ENCODE results near the gene LPXN.

Gene LPXN
- total RNA-seq: 89.4 to 340 (median 216) reads per million in 9 experiments

DNA sequence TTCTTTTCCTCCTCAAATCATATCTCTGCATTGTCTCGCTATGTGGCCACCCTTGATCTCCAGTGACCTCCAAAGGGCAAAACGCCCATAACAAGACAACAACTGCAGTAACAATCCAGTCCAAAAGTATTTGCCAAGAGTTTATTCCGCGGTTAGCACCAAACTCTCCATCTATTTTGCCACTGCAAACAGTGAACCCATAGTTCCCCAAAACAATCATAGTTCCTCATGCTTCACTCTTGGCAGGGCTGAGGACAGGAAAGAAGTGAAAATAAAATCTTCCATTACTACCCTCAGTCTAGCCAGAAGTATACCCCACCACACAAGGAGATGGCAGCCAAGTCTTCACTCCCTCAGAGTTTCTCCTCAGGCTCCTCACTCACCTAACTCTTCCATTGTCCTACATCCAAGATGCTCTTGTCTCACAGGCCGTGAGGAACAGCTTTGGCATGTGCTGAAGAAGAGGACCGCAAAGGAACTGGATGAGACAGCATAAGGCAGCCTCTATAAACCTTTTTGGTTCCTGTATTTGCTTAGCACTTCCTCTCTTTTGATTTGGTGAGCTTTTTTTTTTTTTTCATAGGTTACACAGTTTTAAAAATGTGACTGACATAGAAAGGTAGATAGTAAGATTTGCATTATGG lies at the start of gene LPXN:
LPXN (minus strand) TSS at position 480 of the 644 bp plus-strand sequence; CDS start at position 396, 84 bp downstream.
- Mint-ChIP-seq H3K4me1 (ENCODE audit: low read depth in 2 of 2) (peaks cover 50 to 59% of the 10 kb centered on the region in 2 donors), H3K4me3 (peak within 1 kb of the TSS; percentile 90 to 92), H3K9me3 (no peaks in the 10 kb centered on the region), H3K27me3 (no peaks in the 10 kb centered on the region), H3K27ac (peak within 1 kb of the TSS; percentile 100), H3K36me3 (ENCODE audit: insufficient read depth) (peaks cover 68% of the 10 kb centered on the region)
- peak; percentile 27 to 61 (median 42) for DNase-seq
- no peak for ATAC-seq (replicated peaks)

DNA sequence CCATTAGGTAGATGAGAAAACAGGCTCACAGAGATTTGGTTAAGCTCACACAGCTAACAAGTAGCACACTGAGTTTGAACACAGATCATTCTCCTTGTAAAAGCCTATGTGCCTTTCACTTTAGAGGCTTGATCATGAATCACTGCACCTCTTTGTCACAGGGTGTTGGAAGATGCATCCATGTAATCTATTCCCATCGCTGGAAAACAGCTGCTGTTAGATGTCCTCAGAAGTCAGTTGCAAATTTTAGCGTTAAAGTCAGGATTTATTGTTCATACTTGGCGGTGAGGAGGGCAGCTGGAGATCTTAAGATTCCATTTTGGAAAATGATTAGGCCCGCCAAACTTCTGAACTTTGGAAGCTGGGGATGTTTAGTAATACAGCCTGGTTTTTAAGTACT lies 49.4 kb upstream of the LPXN start:
- ATAC-seq (replicated peaks) (no peak), DNase-seq (no peak)
- Mint-ChIP-seq H3K4me3 (no peak overlapping the region), H3K36me3 (ENCODE audit: insufficient read depth) (peaks cover 24% of the 10 kb centered on the region), H3K27ac (no peak overlapping the region), H3K4me1 (ENCODE audit: low read depth in 2 of 2) (no peaks in the 10 kb centered on the region), H3K27me3 (no peaks in the 10 kb centered on the region), H3K9me3 (no peaks in the 10 kb centered on the region)

DNA sequence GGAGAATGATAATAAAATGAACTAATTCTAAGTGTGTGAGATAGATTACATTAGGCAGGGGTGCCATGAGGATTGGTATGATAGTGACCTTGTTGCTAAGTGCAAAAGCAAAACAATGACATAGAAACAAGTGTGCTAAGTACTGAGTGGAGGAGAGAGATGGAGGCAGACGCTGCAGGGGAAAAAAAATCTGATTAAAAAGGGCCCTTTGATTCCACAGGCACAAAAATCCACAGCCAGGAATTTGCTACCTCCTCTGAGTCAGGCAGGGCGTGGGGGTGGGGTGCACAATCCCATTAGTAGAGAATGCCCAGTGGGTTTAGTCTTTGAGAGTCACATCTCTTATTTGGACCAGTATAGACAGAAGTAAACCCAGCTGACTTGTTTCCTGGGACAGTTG lies 46.7 kb upstream of the LPXN start, which contains the start of gene CNTF:
CNTF (plus strand) TSS at position 322 of the 400 bp plus-strand sequence. CDS start 88 bp downstream, outside the sequence.
- Mint-ChIP-seq H3K36me3 (ENCODE audit: insufficient read depth) (peaks cover 52% of the 10 kb centered on the region), H3K4me3 (no peak within 1 kb of the TSS), H3K27ac (peak within 1 kb of the TSS in 1 of 2 donors; percentile 50), H3K27me3 (no peaks in the 10 kb centered on the region), H3K4me1 (ENCODE audit: low read depth in 2 of 2) (no peaks in the 10 kb centered on the region), H3K9me3 (no peaks in the 10 kb centered on the region)
- DNase-seq (no peak), ATAC-seq (replicated peaks) (no peak)

DNA sequence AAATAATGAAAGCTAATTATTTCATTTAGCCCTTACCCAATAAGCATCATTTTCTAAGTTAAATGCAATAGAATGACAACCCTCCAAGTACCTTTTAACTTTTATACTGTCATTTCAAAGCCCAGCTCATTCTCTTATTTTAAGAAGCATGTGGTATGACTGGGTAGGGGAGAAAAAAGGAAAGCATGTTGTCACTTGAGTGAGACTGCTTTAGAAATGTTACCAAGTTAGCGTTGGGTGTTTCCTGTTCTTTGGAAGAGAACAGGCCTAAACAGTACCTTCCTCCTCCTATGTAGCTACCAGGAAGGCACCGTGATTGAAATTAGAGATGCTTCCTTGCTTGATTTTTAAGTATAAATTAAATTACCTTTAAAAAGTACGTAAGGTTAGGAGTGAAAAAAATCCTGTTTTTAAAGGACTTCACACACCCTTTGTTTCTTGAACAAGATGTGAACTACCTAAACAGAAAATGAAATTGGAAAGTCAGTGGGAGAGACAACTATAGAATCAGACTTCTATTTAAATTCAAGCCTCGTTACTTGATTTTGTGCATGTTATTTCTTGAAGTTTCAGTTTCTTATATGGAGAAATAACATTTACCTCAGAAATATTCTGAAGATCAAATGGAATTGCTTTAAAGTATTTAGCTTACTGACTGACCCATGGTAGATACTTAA lies 46.1 kb upstream of the LPXN start:
- H3K36me3 Mint-ChIP-seq (ENCODE audit: insufficient read depth): peaks cover 58% of the 10 kb centered on the region
- no peaks in the 10 kb centered on the region for H3K4me1 Mint-ChIP-seq (ENCODE audit: low read depth in 2 of 2)
- DNase-seq (no peak), ATAC-seq (replicated peaks) (no peak)
- H3K27me3 Mint-ChIP-seq: no peaks in the 10 kb centered on the region
- H3K9me3 Mint-ChIP-seq: no peaks in the 10 kb centered on the region
- peak overlapping the region in 1 of 2 donors; percentile 50 for H3K27ac Mint-ChIP-seq
- H3K4me3 Mint-ChIP-seq: no peak overlapping the region

DNA sequence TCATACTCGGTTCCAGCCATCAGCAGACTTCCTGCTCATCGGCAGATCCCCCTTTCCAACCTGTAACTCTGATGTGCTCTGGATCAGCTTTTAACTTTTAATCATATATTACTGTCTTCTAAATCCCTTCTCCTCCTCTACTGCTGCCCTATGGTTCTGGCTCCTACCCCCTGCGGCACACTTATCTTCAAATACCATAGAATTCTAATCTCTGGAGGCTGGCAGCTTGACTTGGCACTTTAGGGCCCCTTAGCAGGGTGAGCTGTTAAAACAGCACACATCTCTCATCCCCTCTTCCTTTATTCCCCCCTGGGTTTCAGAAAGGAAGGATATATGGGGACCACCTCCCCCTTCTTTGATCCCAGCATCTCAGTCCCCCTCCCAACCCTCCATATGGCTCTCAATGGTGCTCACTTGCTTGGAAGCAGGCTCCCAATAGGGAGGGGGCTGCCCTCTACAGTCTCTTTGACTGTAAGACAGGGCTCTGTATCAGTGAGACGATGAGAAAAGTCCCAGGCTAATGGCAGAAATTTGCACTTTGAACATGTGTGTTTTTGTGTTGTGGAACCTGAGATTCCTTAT lies 42.4 kb upstream of the LPXN start:
- DNase-seq (no peak), ATAC-seq (replicated peaks) (peak; percentile 48)
- Mint-ChIP-seq H3K4me1 (ENCODE audit: low read depth in 2 of 2) (no peaks in the 10 kb centered on the region), H3K27me3 (no peaks in the 10 kb centered on the region), H3K9me3 (no peaks in the 10 kb centered on the region), H3K27ac (peak overlapping the region; percentile 42 to 62), H3K4me3 (no peak overlapping the region), H3K36me3 (ENCODE audit: insufficient read depth) (peaks cover 84% of the 10 kb centered on the region)

DNA sequence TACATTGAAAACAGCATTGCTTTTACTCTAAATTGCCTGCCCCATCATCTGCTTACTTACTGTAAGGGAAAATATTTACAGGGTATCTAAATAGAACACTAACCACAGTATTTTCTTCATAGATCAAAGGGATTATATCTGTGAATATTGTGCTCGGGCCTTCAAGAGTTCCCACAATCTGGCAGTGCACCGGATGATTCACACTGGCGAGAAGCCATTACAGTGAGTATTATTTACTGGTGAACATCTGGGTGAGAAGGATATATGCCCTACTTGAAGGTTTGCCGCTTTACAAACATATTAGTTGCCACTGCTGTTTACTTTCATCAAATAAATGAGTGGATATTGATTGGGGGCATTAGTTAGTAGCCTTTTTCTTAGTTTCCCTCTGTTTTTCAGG lies 40.9 kb upstream of the LPXN start:
- Mint-ChIP-seq H3K9me3 (no peaks in the 10 kb centered on the region), H3K27me3 (no peaks in the 10 kb centered on the region), H3K27ac (no peak overlapping the region), H3K4me3 (no peak overlapping the region), H3K36me3 (ENCODE audit: insufficient read depth) (peaks cover 91% of the 10 kb centered on the region), H3K4me1 (ENCODE audit: low read depth in 2 of 2) (no peaks in the 10 kb centered on the region)
- ATAC-seq (replicated peaks) (no peak), DNase-seq (no peak)

DNA sequence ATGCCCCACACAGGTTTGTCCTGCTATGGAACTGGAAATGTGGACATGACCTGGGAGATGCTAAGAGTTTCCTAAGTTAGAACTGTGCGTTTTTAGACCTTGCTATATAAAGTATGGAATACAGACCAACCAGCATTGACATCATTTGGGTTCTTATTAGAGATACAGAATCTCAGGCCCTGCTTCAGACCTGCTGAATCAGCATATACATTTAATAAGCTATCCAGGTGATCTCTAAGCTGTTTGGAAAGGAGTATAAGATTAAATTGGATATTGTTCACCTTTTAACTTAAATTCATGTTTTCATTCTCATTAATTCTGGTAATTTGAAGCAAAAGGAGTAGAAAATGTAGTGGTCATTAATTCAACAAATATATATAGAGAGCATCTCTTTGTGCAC lies 39.9 kb upstream of the LPXN start:
- Mint-ChIP-seq H3K9me3 (no peaks in the 10 kb centered on the region), H3K36me3 (ENCODE audit: insufficient read depth) (peaks cover 96% of the 10 kb centered on the region), H3K27ac (peak overlapping the region in 1 of 2 donors; percentile 33), H3K27me3 (no peaks in the 10 kb centered on the region), H3K4me1 (ENCODE audit: low read depth in 2 of 2) (peaks cover 2% of the 10 kb centered on the region in 2 donors), H3K4me3 (no peak overlapping the region)
- DNase-seq: no peak
- no peak for ATAC-seq (replicated peaks)

DNA sequence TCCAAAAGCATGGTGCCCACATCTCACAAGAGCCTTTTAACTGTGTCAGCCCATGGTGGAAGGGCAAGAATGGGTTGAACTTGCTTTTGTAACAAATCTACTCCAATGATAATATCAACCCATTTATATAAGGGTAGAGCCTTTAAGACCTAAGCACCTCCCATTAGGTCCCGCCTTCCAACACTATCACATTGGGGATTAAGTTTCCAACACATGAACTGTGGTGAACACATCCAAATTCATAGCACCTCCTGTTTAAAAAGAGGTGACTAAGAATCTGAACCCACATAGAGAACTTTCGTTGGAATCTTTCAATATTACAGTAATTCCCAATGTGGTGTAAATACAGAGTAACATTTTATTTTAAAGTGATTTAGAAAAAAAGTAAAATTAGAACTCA lies 37.6 kb upstream of the LPXN start:
- no peak overlapping the region for H3K27ac Mint-ChIP-seq
- ATAC-seq (replicated peaks) (no peak), DNase-seq (no peak)
- H3K4me1 Mint-ChIP-seq (ENCODE audit: low read depth in 2 of 2): peaks cover 2 to 6% of the 10 kb centered on the region in 2 donors
- H3K4me3 Mint-ChIP-seq: no peak overlapping the region
- H3K27me3 Mint-ChIP-seq: no peaks in the 10 kb centered on the region
- peaks cover 93% of the 10 kb centered on the region for H3K36me3 Mint-ChIP-seq (ENCODE audit: insufficient read depth)
- no peaks in the 10 kb centered on the region for H3K9me3 Mint-ChIP-seq

DNA sequence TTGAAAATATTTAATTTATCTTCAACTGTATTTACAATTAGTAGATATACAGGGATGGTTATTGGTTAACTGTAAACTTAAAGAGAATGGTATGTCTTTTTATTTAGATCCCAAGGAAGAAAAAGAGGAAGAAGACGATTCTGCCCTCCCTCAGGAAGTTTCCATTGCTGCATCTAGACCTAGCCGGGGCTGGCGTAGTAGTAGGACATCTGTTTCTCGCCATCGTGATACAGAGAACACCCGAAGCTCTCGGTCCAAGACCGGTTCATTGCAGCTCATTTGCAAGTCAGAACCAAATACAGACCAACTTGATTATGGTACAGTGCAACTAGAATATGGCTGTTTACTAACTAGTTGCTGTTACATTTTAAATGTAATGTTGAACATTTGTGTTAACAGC lies 34.1 kb upstream of the LPXN start:
- ATAC-seq (replicated peaks) (no peak), DNase-seq (no peak)
- H3K27me3 Mint-ChIP-seq: no peaks in the 10 kb centered on the region
- peaks cover 20 to 29% of the 10 kb centered on the region in 2 donors for H3K4me1 Mint-ChIP-seq (ENCODE audit: low read depth in 2 of 2)
- peak overlapping the region in 1 of 2 donors; percentile 63 for H3K27ac Mint-ChIP-seq
- peaks cover 64% of the 10 kb centered on the region for H3K36me3 Mint-ChIP-seq (ENCODE audit: insufficient read depth)
- H3K9me3 Mint-ChIP-seq: no peaks in the 10 kb centered on the region
- H3K4me3 Mint-ChIP-seq: no peak overlapping the region

DNA sequence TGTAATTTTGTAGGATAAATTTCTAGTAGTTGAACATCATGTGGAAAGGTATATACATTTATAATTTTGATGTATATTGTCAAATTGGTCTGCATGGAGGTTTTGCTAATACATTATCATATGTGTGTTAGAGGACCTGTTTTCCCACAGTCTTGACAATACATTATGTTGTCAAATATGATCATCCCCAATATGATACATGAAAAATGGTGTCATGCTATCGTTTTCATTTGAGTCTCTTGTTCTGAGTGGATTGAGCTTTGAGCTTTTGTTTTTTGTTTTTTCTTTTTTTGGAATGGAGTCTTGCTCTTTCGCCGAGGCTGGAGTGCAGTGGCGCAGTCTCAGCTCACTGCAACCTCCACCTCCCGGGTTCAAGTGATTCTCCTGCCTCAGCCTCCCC lies 32.7 kb upstream of the LPXN start:
- peak overlapping the region in 1 of 2 donors; percentile 62 for H3K27ac Mint-ChIP-seq
- peaks cover 56% of the 10 kb centered on the region for H3K36me3 Mint-ChIP-seq (ENCODE audit: insufficient read depth)
- no peaks in the 10 kb centered on the region for H3K9me3 Mint-ChIP-seq
- H3K4me3 Mint-ChIP-seq: no peak overlapping the region
- DNase-seq (no peak), ATAC-seq (replicated peaks) (no peak)
- H3K4me1 Mint-ChIP-seq (ENCODE audit: low read depth in 2 of 2): peaks cover 26 to 29% of the 10 kb centered on the region in 2 donors
- H3K27me3 Mint-ChIP-seq: no peaks in the 10 kb centered on the region

DNA sequence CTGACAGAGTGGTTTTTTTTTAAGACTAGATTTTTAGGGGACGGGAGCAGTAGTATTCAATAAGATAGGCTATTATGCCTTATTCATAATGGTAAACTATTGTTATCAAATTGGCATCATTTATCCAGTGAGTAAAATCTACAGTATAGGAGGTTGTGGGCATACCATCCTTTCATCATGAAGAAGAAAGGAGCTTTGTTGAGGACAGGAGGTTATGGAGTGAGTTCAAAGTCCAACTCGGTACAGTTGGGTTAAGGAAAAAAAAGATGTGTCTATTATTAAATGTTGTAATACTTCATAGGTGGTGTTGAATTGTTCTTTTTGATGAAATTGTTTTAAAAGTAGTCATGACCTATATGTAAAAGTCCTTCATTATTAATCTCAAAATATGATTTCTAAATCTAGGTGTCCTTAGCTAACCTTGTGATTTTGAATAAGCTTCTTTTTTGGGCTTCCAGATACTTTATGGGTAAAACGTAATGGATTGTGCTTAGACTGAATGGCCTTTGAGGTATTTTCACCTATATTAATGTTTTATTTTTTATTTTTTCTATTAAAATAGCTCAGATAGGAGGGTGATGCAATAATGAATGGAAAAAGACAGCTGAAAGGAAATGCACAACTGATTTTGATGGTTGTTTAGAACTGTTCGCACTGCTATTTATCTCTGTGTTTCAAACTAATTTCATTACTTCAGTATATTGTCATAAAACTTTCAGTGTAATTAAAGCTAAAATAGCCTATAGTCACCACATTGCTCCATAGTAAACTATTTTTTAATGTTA lies 31.5 kb upstream of the LPXN start:
- no peak for DNase-seq
- no peak for ATAC-seq (replicated peaks)
- Mint-ChIP-seq H3K27ac (peak overlapping the region; percentile 16 to 85), H3K4me3 (no peak overlapping the region), H3K4me1 (ENCODE audit: low read depth in 2 of 2) (peaks cover 36 to 39% of the 10 kb centered on the region in 2 donors), H3K27me3 (no peaks in the 10 kb centered on the region), H3K9me3 (no peaks in the 10 kb centered on the region), H3K36me3 (ENCODE audit: insufficient read depth) (peaks cover 52% of the 10 kb centered on the region)

DNA sequence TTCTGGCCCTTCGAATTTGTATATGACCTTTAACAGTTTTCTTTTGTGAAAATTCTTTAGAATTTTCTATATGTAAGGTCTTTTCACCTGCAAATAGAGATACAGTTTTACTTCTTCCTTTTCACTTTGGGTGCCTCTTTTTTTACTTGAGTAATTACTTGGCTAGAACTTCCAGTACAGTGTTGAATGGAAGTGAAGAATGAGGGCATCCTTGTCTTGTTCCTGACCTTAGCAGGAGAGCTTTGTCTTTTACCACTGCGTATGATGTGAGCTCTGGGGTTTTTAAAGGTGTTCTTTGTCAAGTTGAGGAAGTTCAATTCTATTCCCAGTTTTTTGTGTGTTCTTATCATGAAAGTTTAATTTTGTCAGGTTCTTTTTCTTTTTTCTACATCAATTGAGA lies 24.9 kb upstream of the LPXN start:
- H3K27ac Mint-ChIP-seq: peak overlapping the region in 1 of 2 donors; percentile 23
- no peak overlapping the region for H3K4me3 Mint-ChIP-seq
- no peaks in the 10 kb centered on the region for H3K9me3 Mint-ChIP-seq
- H3K36me3 Mint-ChIP-seq (ENCODE audit: insufficient read depth): peaks cover 25% of the 10 kb centered on the region
- DNase-seq (no peak), ATAC-seq (replicated peaks) (no peak)
- H3K27me3 Mint-ChIP-seq: no peaks in the 10 kb centered on the region
- H3K4me1 Mint-ChIP-seq (ENCODE audit: low read depth in 2 of 2): peaks cover 56 to 69% of the 10 kb centered on the region in 2 donors

DNA sequence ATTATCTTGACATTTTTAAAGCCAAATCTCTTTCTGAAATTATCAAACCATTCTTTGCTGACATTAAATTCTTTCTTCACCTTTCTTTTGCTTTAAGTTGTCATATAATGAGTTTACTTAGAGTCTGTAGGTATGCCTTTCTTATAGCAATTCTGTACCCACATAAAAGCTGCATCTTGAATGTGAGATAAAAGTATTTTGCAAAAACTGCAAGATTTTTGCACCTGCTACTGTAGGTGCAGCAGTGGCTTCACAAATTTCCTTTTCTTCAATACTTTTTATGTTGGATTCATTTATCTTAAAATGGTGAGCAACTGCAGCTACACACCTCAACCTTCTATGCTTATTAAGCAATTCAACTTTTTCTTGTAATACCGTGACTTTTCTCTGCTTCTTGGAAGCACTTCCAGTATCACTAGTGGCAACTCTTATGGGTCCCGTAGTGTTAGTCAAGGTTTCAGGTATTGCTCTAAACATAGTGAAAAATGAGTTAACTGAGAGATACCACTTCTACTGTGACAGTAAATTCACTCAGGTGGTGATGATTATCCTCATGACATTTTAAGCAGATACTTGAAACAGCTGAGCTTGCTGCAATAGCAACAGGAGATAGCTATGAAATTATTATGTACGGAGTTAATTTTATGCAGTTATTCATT lies 22.0 kb upstream of the LPXN start:
- peaks cover 22% of the 10 kb centered on the region for H3K36me3 Mint-ChIP-seq (ENCODE audit: insufficient read depth)
- no peaks in the 10 kb centered on the region for H3K9me3 Mint-ChIP-seq
- H3K27ac Mint-ChIP-seq: no peak overlapping the region
- no peak overlapping the region for H3K4me3 Mint-ChIP-seq
- ATAC-seq (replicated peaks) (no peak), DNase-seq (no peak)
- no peaks in the 10 kb centered on the region for H3K27me3 Mint-ChIP-seq
- peaks cover 47 to 76% of the 10 kb centered on the region in 2 donors for H3K4me1 Mint-ChIP-seq (ENCODE audit: low read depth in 2 of 2)
